MCF 10A (cell line): ENCODE data around the gene DPY19L3. TPM values are rescaled to one million over a fixed set of nuclear protein-coding genes. Genes with fewer than 3 reads are reported as not detected.

Experiments used
- BruUV-seq: library from RNA; stranded (reverse); fragments of 400-500 nt; replicated peaks from 2 replicates; lab custom pipeline; 2021; lab: Mats Ljungman, UMichigan
- CTCF ChIA-PET: fragments of 300-600 bp; sonication (Branson Sonifier 250); formaldehyde crosslinking; extraction: SDS; loops from one replicate; lab custom pipeline; 2021; ENCODE audit warnings: antibody characterized with exemption, inconsistent platforms; lab: Yijun Ruan, JAX
- POLR2A ChIA-PET: fragments of 300-600, 350-650 bp; sonication (Branson Sonifier 250); formaldehyde crosslinking; extraction: SDS; loops from one replicate; lab custom pipeline; 2020; ENCODE audit warnings: antibody characterized with exemption, inconsistent platforms; lab: Yijun Ruan, JAX
- DNase-seq: peaks from one replicate; pipeline ENCODE4 v3.0.0-alpha.2; 2018; ENCODE audit not compliant: unreplicated experiment
- H3K27ac Mint-ChIP-seq: one replicate; pipeline ENCODE4 v1.8.0; 2022; ENCODE audit warnings: mild to moderate bottlenecking, low read depth, mixed read lengths; ENCODE audit not compliant: unreplicated experiment
- H3K27me3 Mint-ChIP-seq: one replicate; pipeline ENCODE4 v1.8.0; 2022; ENCODE audit warnings: mixed read lengths; ENCODE audit not compliant: insufficient read depth, unreplicated experiment
- H3K36me3 Mint-ChIP-seq: one replicate; pipeline ENCODE4 v1.8.0; 2022; ENCODE audit warnings: mild to moderate bottlenecking, moderate library complexity, mixed read lengths; ENCODE audit not compliant: insufficient read depth, unreplicated experiment
- H3K4me1 Mint-ChIP-seq: one replicate; pipeline ENCODE4 v1.8.0; 2022; ENCODE audit warnings: mixed read lengths; ENCODE audit not compliant: insufficient read depth, unreplicated experiment
- H3K4me3 Mint-ChIP-seq: one replicate; pipeline ENCODE4 v1.8.0; 2022; ENCODE audit warnings: mild to moderate bottlenecking, moderate library complexity, mixed read lengths; ENCODE audit not compliant: unreplicated experiment
- H3K9me3 Mint-ChIP-seq: one replicate; pipeline ENCODE4 v1.8.0; 2022; ENCODE audit warnings: mixed read lengths; ENCODE audit not compliant: unreplicated experiment
- CTCF ChIP-seq: fragments of 200-600 bp; IDR thresholded peaks from one replicate; pipeline ENCODE4 v1.8.0; 2022; ENCODE audit warnings: antibody characterized with exemption, mild to moderate bottlenecking; ENCODE audit not compliant: unreplicated experiment
- intact Hi-C: fragments of 100-400 bp; cut with micrococcal nuclease; formaldehyde crosslinking; loops from 2 replicates; pipeline ENCODE4 v1.14.1; 2022
- total RNA-seq: library from RNA; stranded (reverse); gene quantifications from 2 replicates; pipeline ENCODE4 v1.2.3, GENCODE V29; 2022

Gene DPY19L3
- total RNA-seq, 1 experiment from 2014 or later: 43.8 TPM

- Mint-ChIP-seq H3K4me3 (no peak overlapping the region), H3K9me3 (no peaks in the 10 kb centered on the region), H3K27ac (no peak overlapping the region), H3K4me1 (peaks cover 9% of the 10 kb centered on the region), H3K36me3 (peaks cover 74% of the 10 kb centered on the region), H3K27me3 (no peaks in the 10 kb centered on the region)
- POLR2A ChIA-PET: interaction anchor here (0.6 to 2.4 kb wide), 3 partner anchors 13 to 46 kb away, joined by 3 to 10 read pairs (median 3); partner anchors contain the start of genes DPY19L3 and ZNF507
- TF ChIP-seq CTCF: no peak
- DNase-seq: no peak
- intact Hi-C loops: no loop called here
- CTCF ChIA-PET: interaction anchor here (0.8 to 3.9 kb wide), 5 partner anchors 9 to 211 kb away, joined by 3 to 32 read pairs (median 3); no protein-coding TSS in a partner anchor
- BruUV-seq: no TSS peak
Observed at GRCh38 chr19:32359581-32359980, 46.0 kb upstream of the DPY19L3 start.

- Mint-ChIP-seq H3K36me3 (peaks cover 72% of the 10 kb centered on the region), H3K4me3 (no peak overlapping the region), H3K27ac (no peak overlapping the region), H3K9me3 (no peaks in the 10 kb centered on the region), H3K4me1 (peaks cover 9% of the 10 kb centered on the region), H3K27me3 (no peaks in the 10 kb centered on the region)
- POLR2A ChIA-PET: interaction anchor here (1.2 to 2.4 kb wide), 2 partner anchors 12 to 16 kb away, joined by 4 to 10 read pairs; partner anchors contain the start of gene ZNF507
- BruUV-seq: no TSS peak
- TF ChIP-seq CTCF: no peak
- CTCF ChIA-PET: interaction anchor here (0.6 kb wide), 2 partner anchors 12 to 578 kb away, joined by 3 read pairs; no protein-coding TSS in a partner anchor
- no peak for DNase-seq
- intact Hi-C loops: no loop called here
Observed at GRCh38 chr19:32361574-32362317, 43.8 kb upstream of the DPY19L3 start.

GRCh38 chr19:32362318-32362691 lies 43.3 kb upstream of the DPY19L3 start:
- H3K27me3 Mint-ChIP-seq: no peaks in the 10 kb centered on the region
- POLR2A ChIA-PET: no interaction called here
- no peak for DNase-seq
- no peaks in the 10 kb centered on the region for H3K9me3 Mint-ChIP-seq
- intact Hi-C loops: no loop called here
- CTCF ChIA-PET: interaction anchor here (0.6 to 1.3 kb wide), 2 partner anchors 577 to 1693 kb away, joined by 3 to 4 read pairs; no protein-coding TSS in a partner anchor
- no peak overlapping the region for H3K4me3 Mint-ChIP-seq
- no peak for TF ChIP-seq CTCF
- no peak overlapping the region for H3K27ac Mint-ChIP-seq
- no TSS peak for BruUV-seq
- H3K4me1 Mint-ChIP-seq: peaks cover 9% of the 10 kb centered on the region
- H3K36me3 Mint-ChIP-seq: peaks cover 72% of the 10 kb centered on the region

GRCh38 chr19:32363175-32363574 lies 42.4 kb upstream of the DPY19L3 start:
- no peak overlapping the region for H3K4me3 Mint-ChIP-seq
- DNase-seq: peak; percentile 64
- no peaks in the 10 kb centered on the region for H3K9me3 Mint-ChIP-seq
- H3K27me3 Mint-ChIP-seq: no peaks in the 10 kb centered on the region
- H3K27ac Mint-ChIP-seq: no peak overlapping the region
- ChIA-PET CTCF (interaction anchor here (0.7 to 1.3 kb wide), 4 partner anchors 28 to 1694 kb away, joined by 3 to 4 read pairs (median 3); no protein-coding TSS in a partner anchor), POLR2A (interaction anchor here (0.9 to 2.8 kb wide), 5 partner anchors 10 to 42 kb away, joined by 3 to 11 read pairs (median 6); partner anchors contain the start of genes DPY19L3 and ZNF507)
- peaks cover 64% of the 10 kb centered on the region for H3K36me3 Mint-ChIP-seq
- no TSS peak for BruUV-seq
- no peak for TF ChIP-seq CTCF
- peaks cover 9% of the 10 kb centered on the region for H3K4me1 Mint-ChIP-seq
- intact Hi-C loops: no loop called here
